K562 (cell line): Measurements from ENCODE around the gene NBEAL2. TPM values are rescaled to one million over a fixed set of nuclear protein-coding genes. Genes with fewer than 3 reads are reported as not detected.

Experiments used
- ESRRA ChIP-seq: fragments of 450-650 bp; IDR thresholded peaks from 2 replicates; pipeline ENCODE4 v1.6.1; 2014; ENCODE audit warnings: low read depth, mild to moderate bottlenecking, moderate library complexity, borderline replicate concordance
- GABPB1 ChIP-seq: sonication (generic); formaldehyde crosslinking; IDR thresholded peaks from 2 replicates; pipeline ENCODE4 v1.8.0; 2022; ENCODE audit warnings: mild to moderate bottlenecking, missing genetic modification reagents
- IRF2 ChIP-seq: sonication (generic); formaldehyde crosslinking; IDR thresholded peaks from 2 replicates; pipeline ENCODE4 v1.8.1; 2022; ENCODE audit warnings: mild to moderate bottlenecking, missing genetic modification reagents
- PCBP1 ChIP-seq: fragments of 200-400 bp; formaldehyde crosslinking; IDR thresholded peaks from 2 replicates; pipeline ENCODE4 v1.6.1; 2018; ENCODE audit warnings: mild to moderate bottlenecking, low read depth, low read length; ENCODE audit not compliant: poor library complexity, severe bottlenecking
- POLR2B ChIP-seq: fragments of 450-650 bp; IDR thresholded peaks from 2 replicates; pipeline ENCODE4 v1.6.1; 2018; ENCODE audit warnings: low read depth; ENCODE audit not compliant: partially characterized antibody
- RBM22 ChIP-seq: fragments of 200-400 bp; formaldehyde crosslinking; IDR thresholded peaks from 2 replicates; pipeline ENCODE4 v1.6.1; 2018; ENCODE audit warnings: low read length, low read depth; ENCODE audit not compliant: poor library complexity, severe bottlenecking
- TAF9B ChIP-seq: fragments of 450-650 bp; IDR thresholded peaks from 2 replicates; pipeline ENCODE4 v1.6.1; 2018; ENCODE audit warnings: mild to moderate bottlenecking; ENCODE audit not compliant: partially characterized antibody
- ZBTB1 ChIP-seq: sonication (generic); formaldehyde crosslinking; IDR thresholded peaks from 2 replicates; pipeline ENCODE4 v1.8.1; 2023; ENCODE audit warnings: missing genetic modification reagents, low read depth, mild to moderate bottlenecking, borderline replicate concordance
- ZNF12 ChIP-seq: sonication (generic); formaldehyde crosslinking; IDR thresholded peaks from 2 replicates; pipeline ENCODE4 v1.4.0; 2020; ENCODE audit warnings: mild to moderate bottlenecking, missing genetic modification reagents
- ZNF217 ChIP-seq: sonication (generic); formaldehyde crosslinking; IDR thresholded peaks from 2 replicates; pipeline ENCODE4 v1.8.0; 2022; ENCODE audit warnings: mild to moderate bottlenecking, missing genetic modification reagents
- polyA plus RNA-seq, 8 experiments: library from polyadenylated mRNA; depleted of rRNA in 4 of 8; stranded (reverse) in 5 of 8; unstranded in 3 of 8; fragments of >200 nt; fragmentation: Nextera tagmentation in 2 of 8; fragmentation: Illumina TruSeq in 1 of 8; extraction: Ambion mirVana in 2 of 8; extraction: Trizol in 1 of 8; gene quantifications; 2 replicates each; pipeline versions ENCODE4 v1.2.1 to v1.2.3, GENCODE V29; 2011 to 2014; ENCODE audit warnings: inconsistent platforms in 1 of 8, missing spikeins in 1 of 8
- total RNA-seq, 7 experiments: library from RNA; depleted of rRNA in 6 of 7; stranded (reverse); fragments of >200 nt in 6 of 7; fragmentation: Illumina TruSeq in 2 of 7; extraction: Trizol in 2 of 7; gene quantifications; 2 replicates each; pipeline versions ENCODE4 v1.2.1 to v1.2.3, GENCODE V29; 2011 to 2021; ENCODE audit warnings: low replicate concordance in 1 of 7
- TF ChIP-seq, protein P1 (sequence below): fragments of 250-450 bp; sonication (Bioruptor Pico); IDR thresholded peaks from 2 replicates; pipeline ENCODE4 v1.5.0; 2021; ENCODE audit warnings: mild to moderate bottlenecking, borderline replicate concordance
- TF ChIP-seq, protein P2 (sequence below): sonication (generic); formaldehyde crosslinking; IDR thresholded peaks from 2 replicates; pipeline ENCODE4 v1.8.1; 2023; ENCODE audit warnings: mild to moderate bottlenecking, missing genetic modification reagents
- TF ChIP-seq, protein P3 (sequence below): sonication (generic); formaldehyde crosslinking; IDR thresholded peaks from 2 replicates; pipeline ENCODE4 v1.8.0; 2022; ENCODE audit warnings: missing genetic modification reagents, mild to moderate bottlenecking, moderate library complexity, borderline replicate concordance
- TF ChIP-seq, protein P4 (sequence below): fragments of 250-450 bp; sonication (Bioruptor Pico); IDR thresholded peaks from 2 replicates; pipeline ENCODE4 v1.5.0; 2021
- TF ChIP-seq, protein P5 (sequence below): fragments of 250-450 bp; sonication (Bioruptor Pico); IDR thresholded peaks from 2 replicates; pipeline ENCODE4 v1.8.0; 2022; ENCODE audit warnings: moderate library complexity, mild to moderate bottlenecking, inconsistent platforms

Gene NBEAL2
- total and polyA plus RNA-seq, 9 of the 15 experiments (the other 6 are each of a cell fraction or from before 2014, with no cell fraction given) = 0.06 to 114 (median 29.6) TPM

DNA sequence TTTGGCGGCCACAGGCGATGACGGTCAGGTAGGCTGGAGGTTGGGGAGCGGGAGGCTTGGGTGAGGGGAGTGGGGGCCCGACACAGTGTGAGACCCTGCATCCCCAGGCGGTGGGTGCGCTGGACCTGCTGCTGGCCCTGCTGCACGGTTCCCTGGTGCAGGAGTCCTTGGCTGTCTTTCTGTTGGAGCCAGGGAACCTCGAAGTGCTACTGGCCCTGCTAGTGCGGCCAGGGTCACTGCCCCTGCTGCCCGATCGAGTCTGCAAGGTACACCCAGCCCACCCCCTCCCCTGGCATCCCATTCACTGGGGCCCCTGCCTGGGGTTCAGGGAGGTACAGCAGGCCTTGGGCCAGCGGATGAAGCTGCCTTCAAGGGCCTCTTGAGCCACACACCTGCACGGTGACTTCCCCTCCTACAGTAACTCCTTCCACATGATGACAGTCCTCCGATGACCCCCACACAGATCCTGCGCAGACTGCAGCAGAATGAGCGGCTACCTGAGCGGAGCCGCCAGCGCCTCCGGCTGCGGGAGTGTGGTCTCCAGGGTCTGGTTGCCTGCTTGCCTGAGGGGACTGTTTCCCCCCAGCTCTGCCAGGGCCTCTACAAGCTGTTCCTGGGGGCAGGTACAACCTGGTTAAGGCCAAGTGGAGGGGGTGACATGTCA, 19.5 kb downstream of the NBEAL2 start (continued):
- TF ChIP-seq, protein P1, sequence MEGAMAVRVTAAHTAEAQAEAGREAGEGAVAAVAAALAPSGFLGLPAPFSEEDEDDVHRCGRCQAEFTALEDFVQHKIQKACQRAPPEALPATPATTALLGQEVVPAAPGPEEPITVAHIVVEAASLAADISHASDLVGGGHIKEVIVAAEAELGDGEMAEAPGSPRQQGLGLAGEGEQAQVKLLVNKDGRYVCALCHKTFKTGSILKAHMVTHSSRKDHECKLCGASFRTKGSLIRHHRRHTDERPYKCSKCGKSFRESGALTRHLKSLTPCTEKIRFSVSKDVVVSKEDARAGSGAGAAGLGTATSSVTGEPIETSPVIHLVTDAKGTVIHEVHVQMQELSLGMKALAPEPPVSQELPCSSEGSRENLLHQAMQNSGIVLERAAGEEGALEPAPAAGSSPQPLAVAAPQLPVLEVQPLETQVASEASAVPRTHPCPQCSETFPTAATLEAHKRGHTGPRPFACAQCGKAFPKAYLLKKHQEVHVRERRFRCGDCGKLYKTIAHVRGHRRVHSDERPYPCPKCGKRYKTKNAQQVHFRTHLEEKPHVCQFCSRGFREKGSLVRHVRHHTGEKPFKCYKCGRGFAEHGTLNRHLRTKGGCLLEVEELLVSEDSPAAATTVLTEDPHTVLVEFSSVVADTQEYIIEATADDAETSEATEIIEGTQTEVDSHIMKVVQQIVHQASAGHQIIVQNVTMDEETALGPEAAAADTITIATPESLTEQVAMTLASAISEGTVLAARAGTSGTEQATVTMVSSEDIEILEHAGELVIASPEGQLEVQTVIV (CRISPR knock-in tag) = no peak
- TF ChIP-seq PCBP1 (peak; percentile 10), ZBTB1 (0 out of 2 replicates have a peak, but pooled peaks have one; percentile 5), ESRRA (0 out of 2 replicates have a peak, but pooled peaks have one; percentile 1), POLR2B (no peak), TAF9B (no peak), IRF2 (CRISPR knock-in tag) (no peak), GABPB1 (0 out of 2 replicates have a peak, but pooled peaks have one; percentile 32), ZNF217 (CRISPR knock-in tag) (no peak), RBM22 (peak; percentile 28), ZNF12 (CRISPR knock-in tag) (no peak)
- TF ChIP-seq, protein P2, sequence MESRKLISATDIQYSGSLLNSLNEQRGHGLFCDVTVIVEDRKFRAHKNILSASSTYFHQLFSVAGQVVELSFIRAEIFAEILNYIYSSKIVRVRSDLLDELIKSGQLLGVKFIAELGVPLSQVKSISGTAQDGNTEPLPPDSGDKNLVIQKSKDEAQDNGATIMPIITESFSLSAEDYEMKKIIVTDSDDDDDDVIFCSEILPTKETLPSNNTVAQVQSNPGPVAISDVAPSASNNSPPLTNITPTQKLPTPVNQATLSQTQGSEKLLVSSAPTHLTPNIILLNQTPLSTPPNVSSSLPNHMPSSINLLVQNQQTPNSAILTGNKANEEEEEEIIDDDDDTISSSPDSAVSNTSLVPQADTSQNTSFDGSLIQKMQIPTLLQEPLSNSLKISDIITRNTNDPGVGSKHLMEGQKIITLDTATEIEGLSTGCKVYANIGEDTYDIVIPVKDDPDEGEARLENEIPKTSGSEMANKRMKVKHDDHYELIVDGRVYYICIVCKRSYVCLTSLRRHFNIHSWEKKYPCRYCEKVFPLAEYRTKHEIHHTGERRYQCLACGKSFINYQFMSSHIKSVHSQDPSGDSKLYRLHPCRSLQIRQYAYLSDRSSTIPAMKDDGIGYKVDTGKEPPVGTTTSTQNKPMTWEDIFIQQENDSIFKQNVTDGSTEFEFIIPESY (CRISPR knock-in tag) = peak; percentile 67; the same call in 1 of the 2 replicates
- TF ChIP-seq, protein P3, sequence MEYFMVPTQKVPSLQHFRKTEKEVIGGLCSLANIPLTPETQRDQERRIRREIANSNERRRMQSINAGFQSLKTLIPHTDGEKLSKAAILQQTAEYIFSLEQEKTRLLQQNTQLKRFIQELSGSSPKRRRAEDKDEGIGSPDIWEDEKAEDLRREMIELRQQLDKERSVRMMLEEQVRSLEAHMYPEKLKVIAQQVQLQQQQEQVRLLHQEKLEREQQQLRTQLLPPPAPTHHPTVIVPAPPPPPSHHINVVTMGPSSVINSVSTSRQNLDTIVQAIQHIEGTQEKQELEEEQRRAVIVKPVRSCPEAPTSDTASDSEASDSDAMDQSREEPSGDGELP (CRISPR knock-in tag) = 0 out of 2 replicates have a peak, but pooled peaks have one; percentile 12
- TF ChIP-seq, protein P4, sequence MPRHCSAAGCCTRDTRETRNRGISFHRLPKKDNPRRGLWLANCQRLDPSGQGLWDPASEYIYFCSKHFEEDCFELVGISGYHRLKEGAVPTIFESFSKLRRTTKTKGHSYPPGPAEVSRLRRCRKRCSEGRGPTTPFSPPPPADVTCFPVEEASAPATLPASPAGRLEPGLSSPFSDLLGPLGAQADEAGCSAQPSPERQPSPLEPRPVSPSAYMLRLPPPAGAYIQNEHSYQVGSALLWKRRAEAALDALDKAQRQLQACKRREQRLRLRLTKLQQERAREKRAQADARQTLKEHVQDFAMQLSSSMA (CRISPR knock-in tag) = no peak
- TF ChIP-seq, protein P5, sequence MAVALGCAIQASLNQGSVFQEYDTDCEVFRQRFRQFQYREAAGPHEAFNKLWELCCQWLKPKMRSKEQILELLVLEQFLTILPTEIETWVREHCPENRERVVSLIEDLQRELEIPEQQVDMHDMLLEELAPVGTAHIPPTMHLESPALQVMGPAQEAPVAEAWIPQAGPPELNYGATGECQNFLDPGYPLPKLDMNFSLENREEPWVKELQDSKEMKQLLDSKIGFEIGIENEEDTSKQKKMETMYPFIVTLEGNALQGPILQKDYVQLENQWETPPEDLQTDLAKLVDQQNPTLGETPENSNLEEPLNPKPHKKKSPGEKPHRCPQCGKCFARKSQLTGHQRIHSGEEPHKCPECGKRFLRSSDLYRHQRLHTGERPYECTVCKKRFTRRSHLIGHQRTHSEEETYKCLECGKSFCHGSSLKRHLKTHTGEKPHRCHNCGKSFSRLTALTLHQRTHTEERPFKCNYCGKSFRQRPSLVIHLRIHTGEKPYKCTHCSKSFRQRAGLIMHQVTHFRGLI = no peak
- TF ChIP-seq, all 486 proteins: peak for 8
